KBM-7 (cell line): Measurements from ENCODE around the gene NLRP8.
"Not testable (repeated sequence)": the region's sequence is repeated elsewhere in the genome, so short reads cannot be mapped to it uniquely, and the experiment has no call there.

Experiments
- DNase-seq: peaks from one replicate; pipeline ENCODE4 v3.0.0-alpha.2; 2015
- in situ Hi-C: fragments of 300-500 bp; cut with MboI; formaldehyde crosslinking; loops from 2 replicates; pipeline ENCODE4 v1.14.3; 2020; ENCODE audit warnings: low sequenced_read_pairs, low pct_unique_long_range_greater_than_20kb, mixed read lengths

Gene NLRP8

GRCh38 chr19:55947532-55947931, at the start of gene NLRP8:
TSS of gene NLRP8 (plus strand) at chr19:55947832.
- no peak for DNase-seq
- in situ Hi-C loops = no loop called here

GRCh38 chr19:55898911-55899310, 48.7 kb upstream of the NLRP8 start:
- in situ Hi-C loops = no loop called here
- no peak for DNase-seq

GRCh38 chr19:55901369-55902079, 46.1 kb upstream of the NLRP8 start:
- DNase-seq = no peak
- in situ Hi-C loops = no loop called here

- in situ Hi-C loops = no loop called here
Observed at GRCh38 chr19:55902080-55902751, 45.4 kb upstream of the NLRP8 start.

GRCh38 chr19:55907286-55907685, 40.3 kb upstream of the NLRP8 start:
- in situ Hi-C loops = no loop called here
- DNase-seq = no peak

More at GRCh38 chr19:55902080-55902751, 45.4 kb upstream of the NLRP8 start:
- DNase-seq = no peak

GRCh38 chr19:55907746-55908145, 39.9 kb upstream of the NLRP8 start:
- in situ Hi-C loops = no loop called here
- DNase-seq = no peak

GRCh38 chr19:55909801-55910200, 37.8 kb upstream of the NLRP8 start:
- in situ Hi-C loops = no loop called here
- DNase-seq = no peak

GRCh38 chr19:55912916-55913315, 34.7 kb upstream of the NLRP8 start:
- in situ Hi-C loops = no loop called here
- DNase-seq = no peak

- peak; percentile 38 for DNase-seq
Observed at GRCh38 chr19:55913643-55914268, 33.9 kb upstream of the NLRP8 start.

GRCh38 chr19:55923556-55923955, 24.1 kb upstream of the NLRP8 start:
- no peak for DNase-seq
- in situ Hi-C loops = no loop called here

More at GRCh38 chr19:55913643-55914268, 33.9 kb upstream of the NLRP8 start:
- in situ Hi-C loops = no loop called here

GRCh38 chr19:55927991-55928390, 19.6 kb upstream of the NLRP8 start:
- no peak for DNase-seq
- in situ Hi-C loops = no loop called here

- in situ Hi-C loops = not testable (repeated sequence)
Observed at GRCh38 chr19:55929258-55929657, 18.4 kb upstream of the NLRP8 start.

GRCh38 chr19:55930996-55931515, 16.6 kb upstream of the NLRP8 start:
- no peak for DNase-seq
- in situ Hi-C loops = no loop called here

More at GRCh38 chr19:55929258-55929657, 18.4 kb upstream of the NLRP8 start:
- DNase-seq = not testable (repeated sequence)

GRCh38 chr19:55931936-55932386, 15.7 kb upstream of the NLRP8 start, which contains the start of gene NLRP13:
TSS of gene NLRP13 (minus strand) at chr19:55932336. CDS start at chr19:55932311, 25 bp downstream.
- in situ Hi-C loops = no loop called here
- DNase-seq = no peak

- DNase-seq = no peak
- in situ Hi-C loops = no loop called here
Observed at GRCh38 chr19:55935206-55935605, 12.4 kb upstream of the NLRP8 start.

GRCh38 chr19:55939206-55939605, 8.4 kb upstream of the NLRP8 start:
- DNase-seq = no peak
- in situ Hi-C loops = no loop called here

- in situ Hi-C loops = no loop called here
Observed at GRCh38 chr19:55940306-55940705, 7.3 kb upstream of the NLRP8 start.

GRCh38 chr19:55950566-55950965, 2.9 kb downstream of the NLRP8 start:
- in situ Hi-C loops, DNase-seq: not testable (repeated sequence)

More at GRCh38 chr19:55940306-55940705, 7.3 kb upstream of the NLRP8 start:
- no peak for DNase-seq

- in situ Hi-C loops = no loop called here
Observed at GRCh38 chr19:55956431-55956830, 8.8 kb downstream of the NLRP8 start.

GRCh38 chr19:55958356-55958755, 10.7 kb downstream of the NLRP8 start:
- in situ Hi-C loops = no loop called here

More at GRCh38 chr19:55956431-55956830, 8.8 kb downstream of the NLRP8 start:
- no peak for DNase-seq

More at GRCh38 chr19:55958356-55958755, 10.7 kb downstream of the NLRP8 start:
- no peak for DNase-seq
